ENCODE measurements around the gene GJA10. TPM values are rescaled to one million over a fixed set of nuclear protein-coding genes. Genes with fewer than 3 reads are reported as not detected.

Gene GJA10
- total RNA-seq, 1 experiment from 2014 or later = not detected

DNA sequence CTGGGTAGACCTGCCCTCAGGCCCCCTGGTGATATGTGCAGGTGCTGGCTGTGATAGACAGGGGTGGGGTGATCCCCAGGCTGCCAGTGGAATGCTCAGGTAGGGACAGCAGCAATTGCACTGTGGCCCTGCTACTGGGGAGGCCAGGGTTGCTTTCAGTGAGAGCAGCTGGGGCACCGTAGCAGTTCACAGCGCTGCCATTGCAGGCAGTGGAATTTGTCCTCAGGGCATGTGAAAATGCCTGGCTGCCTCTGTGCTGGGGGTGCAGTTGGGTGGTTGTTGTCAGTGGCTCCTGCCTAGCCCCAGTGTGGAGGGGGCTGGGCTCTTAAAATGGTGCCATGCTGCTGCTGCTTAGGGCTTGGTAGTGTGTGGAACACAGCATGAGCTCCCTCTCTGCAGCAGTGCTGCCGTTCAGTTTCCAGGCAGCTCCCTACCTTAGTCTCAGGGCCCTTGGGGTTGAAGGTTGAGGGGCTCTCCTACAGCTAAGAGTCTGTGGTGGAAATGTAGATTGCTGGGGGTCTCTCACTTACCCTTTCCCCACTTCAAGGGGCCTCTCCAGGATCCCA is 23.6 kb downstream of the GJA10 start:
- intact Hi-C loops (cut with micrococcal nuclease) = no loop called here
- no peak for TF ChIP-seq EZH2phosphoT487 (IDR thresholded peaks at IDR 0.05; ENCODE audit: borderline replicate concordance, low read length)
- no peak for ATAC-seq
- Histone ChIP-seq H3K27ac (ENCODE audit: low read length) (no peak overlapping the region), H3K9me2 (replicated peaks; ENCODE audit: low read length) (no peaks in the 10 kb centered on the region), H2AFZ (ENCODE audit: low read length) (no peak overlapping the region), H3K27me3 (ENCODE audit: low read length) (no peaks in the 10 kb centered on the region), H3K9me3 (ENCODE audit: low read length) (no peaks in the 10 kb centered on the region), H3K4me1 (ENCODE audit: insufficient read depth, low read length) (peaks cover 9% of the 10 kb centered on the region; the same call in 1 of the 2 replicates), H3K4me3 (ENCODE audit: low read length) (no peak overlapping the region), H3K9ac (ENCODE audit: low read length) (no peak overlapping the region), H3K79me2 (ENCODE audit: low read length) (no peaks in the 10 kb centered on the region), H3K36me3 (ENCODE audit: low read depth, low read length) (no peaks in the 10 kb centered on the region), H3F3A (ENCODE audit: low read length, unreplicated experiment) (no peaks in the 10 kb centered on the region), H3K4me2 (ENCODE audit: low read length) (no peak overlapping the region), H4K20me1 (ENCODE audit: low read length) (no peaks in the 10 kb centered on the region)
- no TSS peak for BruUV-seq (replicated peaks)
- DNase-seq = no peak
- ChIA-PET POLR2A (ENCODE audit: unreplicated experiment) (no interaction called here), CTCF (no interaction called here)

GRCh38 chr6:89921197-89921596 is 26.9 kb downstream of the GJA10 start:
- ChIA-PET POLR2A (ENCODE audit: unreplicated experiment) (no interaction called here), CTCF (no interaction called here)
- no peaks in the 10 kb centered on the region for H3F3A ChIP-seq (ENCODE audit: low read length, unreplicated experiment)
- no peaks in the 10 kb centered on the region for H3K9me3 ChIP-seq (ENCODE audit: low read length)
- no peaks in the 10 kb centered on the region for H3K27me3 ChIP-seq (ENCODE audit: low read length)
- H3K4me3 ChIP-seq (ENCODE audit: low read length) = no peak overlapping the region
- H3K9me2 ChIP-seq (replicated peaks; ENCODE audit: low read length) = no peaks in the 10 kb centered on the region
- ATAC-seq (no peak), DNase-seq (no peak)
- no peak overlapping the region for H3K4me2 ChIP-seq (ENCODE audit: low read length)
- intact Hi-C loops (cut with micrococcal nuclease) = no loop called here
- H3K36me3 ChIP-seq (ENCODE audit: low read depth, low read length) = no peaks in the 10 kb centered on the region
- no peak overlapping the region for H2AFZ ChIP-seq (ENCODE audit: low read length)
- TF ChIP-seq EZH2phosphoT487 (IDR thresholded peaks at IDR 0.05; ENCODE audit: borderline replicate concordance, low read length) (no peak), CTCF (conservative IDR thresholded peaks at IDR 0.05; ENCODE audit: low read depth, low read length) (no peak), EZH2 (IDR thresholded peaks at IDR 0.05; ENCODE audit: low read length, unreplicated experiment) (no peak)
- no TSS peak for BruUV-seq (replicated peaks)
- H3K4me1 ChIP-seq (ENCODE audit: insufficient read depth, low read length) = peaks cover 19% of the 10 kb centered on the region; the same call in 1 of the 2 replicates
- H4K20me1 ChIP-seq (ENCODE audit: low read length) = no peaks in the 10 kb centered on the region
- no peak overlapping the region for H3K27ac ChIP-seq (ENCODE audit: low read length)
- H3K9ac ChIP-seq (ENCODE audit: low read length) = no peak overlapping the region
- no peaks in the 10 kb centered on the region for H3K79me2 ChIP-seq (ENCODE audit: low read length)

DNA sequence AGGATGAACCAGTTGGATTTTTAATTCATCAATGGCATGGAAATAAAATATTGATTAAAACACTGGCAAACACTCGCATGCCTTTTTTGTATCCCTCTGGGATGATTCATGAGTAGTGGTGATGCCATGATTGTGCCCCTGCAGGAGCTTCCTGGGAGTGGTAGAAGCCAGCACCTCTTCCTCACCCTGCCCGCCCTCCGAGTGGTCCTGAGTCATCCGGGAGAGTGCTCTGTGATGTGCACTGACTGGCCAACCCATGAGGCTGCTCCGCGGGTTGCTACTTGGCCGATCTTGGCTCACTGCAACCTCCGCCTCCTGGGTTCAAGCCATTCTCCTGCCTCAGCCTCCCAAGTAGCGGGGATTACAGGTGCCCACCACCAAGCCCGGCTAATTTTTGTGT is 27.4 kb downstream of the GJA10 start:
- CTCF ChIA-PET = no interaction called here

More for the DNA sequence above, 27.4 kb downstream of the GJA10 start:
- POLR2A ChIA-PET (ENCODE audit: unreplicated experiment) = no interaction called here
- DNase-seq (peak; percentile 63), ATAC-seq (peak; percentile 88)
- TF ChIP-seq CTCF (conservative IDR thresholded peaks at IDR 0.05; ENCODE audit: low read depth, low read length) = no peak
- TF ChIP-seq EZH2phosphoT487 (IDR thresholded peaks at IDR 0.05; ENCODE audit: borderline replicate concordance, low read length) = no peak
- no peak for TF ChIP-seq EZH2 (IDR thresholded peaks at IDR 0.05; ENCODE audit: low read length, unreplicated experiment)
- intact Hi-C loops (cut with micrococcal nuclease) = no loop called here
- Histone ChIP-seq H4K20me1 (ENCODE audit: low read length) (no peaks in the 10 kb centered on the region), H3K9me2 (replicated peaks; ENCODE audit: low read length) (no peaks in the 10 kb centered on the region), H3K79me2 (ENCODE audit: low read length) (no peaks in the 10 kb centered on the region), H3K27ac (ENCODE audit: low read length) (no peak overlapping the region), H3K36me3 (ENCODE audit: low read depth, low read length) (no peaks in the 10 kb centered on the region), H3K4me2 (ENCODE audit: low read length) (no peak overlapping the region), H3K9me3 (ENCODE audit: low read length) (no peaks in the 10 kb centered on the region), H2AFZ (ENCODE audit: low read length) (no peak overlapping the region), H3K4me3 (ENCODE audit: low read length) (no peak overlapping the region), H3K9ac (ENCODE audit: low read length) (no peak overlapping the region), H3F3A (ENCODE audit: low read length, unreplicated experiment) (no peaks in the 10 kb centered on the region), H3K4me1 (ENCODE audit: insufficient read depth, low read length) (peaks cover 20% of the 10 kb centered on the region; the same call in 1 of the 2 replicates), H3K27me3 (ENCODE audit: low read length) (no peaks in the 10 kb centered on the region)
- BruUV-seq (replicated peaks) = no TSS peak
